D721Med (cell line): ENCODE measurements around the gene KCNS1.
"Not testable (repeated sequence)": the region's sequence is repeated elsewhere in the genome, so short reads cannot be mapped to it uniquely, and the experiment has no call there.

Experiments used
- DNase-seq: peaks from one replicate; pipeline ENCODE4 v3.0.0; 2011; ENCODE audit warnings: low spot score; ENCODE audit not compliant: insufficient read length
- FAIRE-seq: peaks from 2 replicates; lab custom pipeline; 2011; peaks lifted over from hg19 to GRCh38; lab: Jason Lieb, UNC
- CTCF ChIP-seq: IDR thresholded peaks from 2 replicates; pipeline ENCODE4 v1.5.1; 2012; ENCODE audit warnings: mild to moderate bottlenecking, control low read depth; ENCODE audit not compliant: insufficient read depth; ENCODE audit errors: missing control alignments

The KCNS1 gene, protein sequence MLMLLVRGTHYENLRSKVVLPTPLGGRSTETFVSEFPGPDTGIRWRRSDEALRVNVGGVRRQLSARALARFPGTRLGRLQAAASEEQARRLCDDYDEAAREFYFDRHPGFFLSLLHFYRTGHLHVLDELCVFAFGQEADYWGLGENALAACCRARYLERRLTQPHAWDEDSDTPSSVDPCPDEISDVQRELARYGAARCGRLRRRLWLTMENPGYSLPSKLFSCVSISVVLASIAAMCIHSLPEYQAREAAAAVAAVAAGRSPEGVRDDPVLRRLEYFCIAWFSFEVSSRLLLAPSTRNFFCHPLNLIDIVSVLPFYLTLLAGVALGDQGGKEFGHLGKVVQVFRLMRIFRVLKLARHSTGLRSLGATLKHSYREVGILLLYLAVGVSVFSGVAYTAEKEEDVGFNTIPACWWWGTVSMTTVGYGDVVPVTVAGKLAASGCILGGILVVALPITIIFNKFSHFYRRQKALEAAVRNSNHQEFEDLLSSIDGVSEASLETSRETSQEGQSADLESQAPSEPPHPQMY

DNA sequence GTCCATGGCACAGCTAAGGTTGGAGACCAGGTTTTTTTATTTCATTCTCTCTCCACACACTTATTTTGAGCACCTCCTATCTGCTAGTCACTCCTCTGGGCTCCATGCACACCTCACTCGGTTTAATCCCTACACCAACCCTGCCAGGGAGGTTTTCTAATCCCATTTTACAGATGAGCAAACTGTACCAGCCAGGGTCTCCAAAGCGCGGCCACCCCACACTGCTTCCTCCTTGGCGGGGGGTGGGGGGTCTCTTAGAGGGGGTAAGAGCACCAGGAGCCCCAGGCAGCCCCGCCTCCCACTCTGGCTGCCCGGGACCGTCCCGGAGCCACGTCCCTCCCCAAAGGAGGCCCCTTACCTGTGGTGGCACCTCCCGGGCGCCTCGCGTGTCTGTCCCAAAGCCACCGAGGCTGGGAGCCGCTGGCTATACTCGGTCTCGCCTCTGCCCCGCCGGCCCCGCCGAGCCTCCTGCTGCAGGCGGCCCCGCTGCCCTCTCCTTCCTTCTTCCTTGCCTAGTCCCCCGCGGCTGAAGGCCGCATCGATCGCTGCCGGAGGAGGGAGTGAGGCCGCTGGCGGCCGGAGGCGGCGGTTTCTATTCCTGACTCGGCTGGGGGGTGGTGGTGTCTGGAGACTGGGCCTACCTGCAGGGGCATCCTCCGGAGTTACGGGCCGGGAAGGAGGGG is at the start of gene KCNS1:
Gene KCNS1 (minus strand): TSS at position 565 of the 683 bp plus-strand sequence. CDS start 1,891 bp downstream, outside the sequence.
- FAIRE-seq (no peak), DNase-seq (no peak)
- no peak for TF ChIP-seq CTCF

DNA sequence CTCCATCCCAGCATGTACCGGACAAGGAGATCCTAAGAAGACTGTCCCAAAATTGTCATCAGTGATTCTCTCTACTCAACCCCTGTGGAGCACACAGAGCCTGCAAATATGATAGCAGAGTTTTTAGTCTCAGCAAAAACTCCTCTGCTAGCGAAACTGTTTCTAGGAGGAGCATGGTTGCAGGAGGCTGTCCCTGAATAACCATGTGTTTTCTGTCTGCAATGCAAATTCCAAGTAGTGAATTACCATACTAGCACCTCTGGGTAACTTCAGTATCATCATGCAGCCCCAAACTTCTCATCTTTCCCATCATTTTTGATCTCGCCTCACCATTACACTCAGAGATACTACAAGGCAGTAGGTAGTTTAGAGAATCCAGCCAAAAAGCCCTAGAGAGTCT is 48.1 kb upstream of the KCNS1 start:
- TF ChIP-seq CTCF = no peak
- FAIRE-seq (no peak), DNase-seq (no peak)

DNA sequence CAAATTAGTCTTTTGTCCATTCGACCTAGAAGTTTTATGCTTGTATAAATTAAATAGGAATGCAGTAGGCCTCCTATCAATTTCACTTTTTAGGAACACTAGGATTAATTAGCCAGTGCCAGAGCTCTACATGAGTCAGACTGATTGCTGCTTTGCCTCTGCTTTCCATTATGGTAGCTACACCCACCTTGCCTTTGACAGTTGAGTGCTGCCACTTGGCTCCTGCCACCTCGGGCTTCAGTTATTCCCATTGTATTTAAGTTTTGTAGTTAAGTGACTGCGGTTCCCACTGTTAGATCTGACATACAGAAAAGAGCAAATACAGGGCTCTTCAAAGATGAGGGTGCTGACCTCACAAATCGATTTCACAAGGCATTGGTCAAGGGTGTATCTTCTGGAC is 39.9 kb upstream of the KCNS1 start:
- no peak for FAIRE-seq

GRCh38 chr20:45139733-45140375 is 38.9 kb upstream of the KCNS1 start:
- peak; percentile 38 for DNase-seq
- FAIRE-seq = not testable (repeated sequence)

More for the DNA sequence above, 39.9 kb upstream of the KCNS1 start:
- no peak for TF ChIP-seq CTCF
- DNase-seq = no peak

- FAIRE-seq = no peak
- no peak for DNase-seq
- TF ChIP-seq CTCF = peak; percentile 44
These were observed 37.8 kb upstream of the KCNS1 start for GRCh38 chr20:45138561-45139300.

GRCh38 chr20:45136911-45137310 is 36.0 kb upstream of the KCNS1 start:
- DNase-seq = no peak
- no peak for TF ChIP-seq CTCF
- no peak for FAIRE-seq

DNA sequence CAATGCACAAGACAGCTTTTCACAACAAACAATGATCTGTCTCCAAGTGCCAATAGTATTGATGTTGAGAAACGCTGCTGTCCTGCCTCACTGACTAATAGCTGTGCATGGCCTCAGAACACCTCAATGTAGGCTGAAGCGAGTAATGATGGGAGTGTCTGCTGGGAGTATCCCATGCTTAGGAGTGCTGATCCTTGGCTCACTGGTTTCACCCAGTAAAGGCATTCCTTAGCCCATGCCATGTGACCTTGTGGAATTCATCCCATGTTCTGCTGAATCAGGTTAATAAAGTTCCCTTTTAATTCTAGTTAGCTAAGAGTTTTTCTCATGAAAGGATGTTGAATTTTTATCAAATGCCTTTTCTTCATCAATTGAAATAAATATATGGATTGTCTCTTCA is 27.2 kb upstream of the KCNS1 start:
- FAIRE-seq (no peak), DNase-seq (no peak)
- TF ChIP-seq CTCF = no peak
